ENCODE results near the gene CNDP2.

GRCh38 chr18:74447404-74448152, 48.6 kb upstream of the CNDP2 start:
- no peak for TF ChIP-seq ZNF274 (IDR thresholded peaks at IDR 0.05; ENCODE audit: low read depth, low read length)
- TF ChIP-seq YY1 (IDR thresholded peaks at IDR 0.05; ENCODE audit: insufficient read depth, insufficient read length): no peak
